ENCODE results near the gene PCBP3. TPM values are rescaled to one million over a fixed set of nuclear protein-coding genes. Genes with fewer than 3 reads are reported as not detected.

PCBP3 gene
- total RNA-seq, 1 donor from 2014 or later, result 5.0 TPM

GRCh38 chr21:45976701-45977311 lies 333.3 kb downstream of the PCBP3 start:
- Mint-ChIP-seq H3K27ac (peak overlapping the region; percentile 21), H3K36me3 (no peaks in the 10 kb centered on the region), H3K4me3 (no peak overlapping the region), H3K27me3 (ENCODE audit: low read depth) (peaks cover 50% of the 10 kb centered on the region), H3K4me1 (peaks cover 32% of the 10 kb centered on the region), H3K9me3 (no peaks in the 10 kb centered on the region)
- no peak for TF ChIP-seq CTCF (IDR thresholded peaks at IDR 0.05; ENCODE audit: unreplicated experiment)
- DNase-seq (ENCODE audit: low spot score in 2 of 2, unreplicated experiment in 2 of 2), result peak in 1 of 2 experiments; percentile 33

GRCh38 chr21:45977396-45977795 lies 333.9 kb downstream of the PCBP3 start:
- H3K4me3 Mint-ChIP-seq, result no peak overlapping the region
- DNase-seq (ENCODE audit: low spot score in 2 of 2, unreplicated experiment in 2 of 2), result peak in 1 of 2 experiments; percentile 39
- H3K4me1 Mint-ChIP-seq, result peaks cover 32% of the 10 kb centered on the region

GRCh38 chr21:45979141-45979631 lies 335.7 kb downstream of the PCBP3 start:
- peaks cover under 1% of the 10 kb centered on the region for H3K36me3 Mint-ChIP-seq
- H3K4me1 Mint-ChIP-seq, result peaks cover 32% of the 10 kb centered on the region
- H3K27me3 Mint-ChIP-seq (ENCODE audit: low read depth), result peaks cover 48% of the 10 kb centered on the region
- peak in 1 of 2 experiments; percentile 36 for DNase-seq (ENCODE audit: low spot score in 2 of 2, unreplicated experiment in 2 of 2)
- no peak overlapping the region for H3K4me3 Mint-ChIP-seq
- no peaks in the 10 kb centered on the region for H3K9me3 Mint-ChIP-seq
- H3K27ac Mint-ChIP-seq, result peak overlapping the region; percentile 19
- no peak for TF ChIP-seq CTCF (IDR thresholded peaks at IDR 0.05; ENCODE audit: unreplicated experiment)

More at GRCh38 chr21:45977396-45977795, 333.9 kb downstream of the PCBP3 start:
- TF ChIP-seq CTCF (IDR thresholded peaks at IDR 0.05; ENCODE audit: unreplicated experiment), result no peak
- Mint-ChIP-seq H3K9me3 (no peaks in the 10 kb centered on the region), H3K36me3 (no peaks in the 10 kb centered on the region), H3K27me3 (ENCODE audit: low read depth) (peaks cover 50% of the 10 kb centered on the region), H3K27ac (peak overlapping the region; percentile 34)

GRCh38 chr21:45979651-45980050 lies 336.1 kb downstream of the PCBP3 start:
- no peak for TF ChIP-seq CTCF (IDR thresholded peaks at IDR 0.05; ENCODE audit: unreplicated experiment)
- Mint-ChIP-seq H3K27me3 (ENCODE audit: low read depth) (peaks cover 46% of the 10 kb centered on the region), H3K36me3 (peaks cover 5% of the 10 kb centered on the region), H3K9me3 (no peaks in the 10 kb centered on the region), H3K27ac (peak overlapping the region; percentile 19), H3K4me1 (peaks cover 29% of the 10 kb centered on the region), H3K4me3 (no peak overlapping the region)
- peak in 1 of 2 experiments; percentile 32 for DNase-seq (ENCODE audit: low spot score in 2 of 2, unreplicated experiment in 2 of 2)

- Mint-ChIP-seq H3K27ac (no peak overlapping the region), H3K4me3 (no peak overlapping the region), H3K9me3 (no peaks in the 10 kb centered on the region), H3K36me3 (peaks cover 11% of the 10 kb centered on the region), H3K4me1 (peaks cover 27% of the 10 kb centered on the region), H3K27me3 (ENCODE audit: low read depth) (peaks cover 45% of the 10 kb centered on the region)
- no peak for TF ChIP-seq CTCF (IDR thresholded peaks at IDR 0.05; ENCODE audit: unreplicated experiment)
- no peak for DNase-seq (ENCODE audit: low spot score in 2 of 2, unreplicated experiment in 2 of 2)
These were observed 336.7 kb downstream of the PCBP3 start for GRCh38 chr21:45980271-45980670.

Data from mesothelial cell of epicardium (in vitro differentiated cells).